ENCODE data around the gene ROBO2.

ROBO2 gene

DNA sequence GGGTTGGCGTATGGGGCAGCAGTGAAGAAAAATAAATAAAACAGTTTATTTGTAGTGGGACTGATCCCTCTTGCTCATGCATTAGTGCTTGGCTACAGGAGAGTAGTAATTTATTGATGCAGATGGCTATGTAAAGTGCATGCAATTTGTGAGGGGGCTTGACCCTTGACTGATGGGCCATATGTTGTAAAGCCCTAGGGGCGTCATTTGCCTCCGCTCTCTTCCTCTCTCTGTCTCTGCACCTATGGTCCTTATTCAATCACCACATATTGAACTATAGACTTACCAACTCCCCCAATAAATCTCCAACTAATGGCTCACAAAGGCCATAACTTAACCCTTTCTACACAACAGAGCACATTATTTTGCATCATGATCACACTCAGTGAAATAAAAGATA, 227.7 kb downstream of the ROBO2 start:
- no peak for DNase-seq

DNA sequence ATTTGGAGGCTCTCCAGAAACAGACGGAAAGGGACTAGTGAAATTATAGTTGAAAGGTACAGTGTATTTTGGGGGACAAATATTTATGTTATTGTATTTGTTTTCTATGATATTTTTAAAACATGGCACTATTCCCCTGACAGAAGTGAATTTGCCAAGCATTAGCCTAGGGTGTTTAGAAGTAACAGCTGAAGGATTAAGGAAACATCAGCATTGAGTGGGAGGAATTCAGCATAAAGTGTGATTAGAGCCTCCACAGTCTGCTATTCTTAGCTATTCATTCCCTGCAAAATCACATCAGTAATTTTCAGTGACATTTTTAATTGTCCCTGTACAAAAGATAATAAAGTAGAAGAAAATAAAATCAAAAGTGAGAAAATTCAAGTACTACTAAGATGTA, 231.4 kb downstream of the ROBO2 start:
- no peak for DNase-seq

DNA sequence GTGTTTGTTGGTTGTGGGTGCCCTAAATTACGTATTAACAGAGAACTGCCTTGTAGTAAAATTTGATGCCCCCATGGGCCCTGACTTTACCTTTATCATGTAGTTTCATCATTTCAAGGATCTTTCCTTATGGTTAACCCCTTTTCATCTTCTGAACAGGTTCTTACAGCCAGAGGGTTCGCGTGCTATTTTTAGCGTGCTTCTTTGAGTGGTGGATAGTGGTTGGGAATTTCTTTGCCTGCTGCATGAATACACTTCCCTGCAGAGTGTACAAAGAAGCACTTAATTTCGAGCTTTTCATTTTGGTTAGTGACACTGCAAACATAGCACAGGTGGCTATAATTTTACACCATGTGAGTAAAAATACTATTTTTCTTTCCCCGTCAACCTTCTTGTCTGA, 231.8 kb downstream of the ROBO2 start:
- DNase-seq = no peak

DNA sequence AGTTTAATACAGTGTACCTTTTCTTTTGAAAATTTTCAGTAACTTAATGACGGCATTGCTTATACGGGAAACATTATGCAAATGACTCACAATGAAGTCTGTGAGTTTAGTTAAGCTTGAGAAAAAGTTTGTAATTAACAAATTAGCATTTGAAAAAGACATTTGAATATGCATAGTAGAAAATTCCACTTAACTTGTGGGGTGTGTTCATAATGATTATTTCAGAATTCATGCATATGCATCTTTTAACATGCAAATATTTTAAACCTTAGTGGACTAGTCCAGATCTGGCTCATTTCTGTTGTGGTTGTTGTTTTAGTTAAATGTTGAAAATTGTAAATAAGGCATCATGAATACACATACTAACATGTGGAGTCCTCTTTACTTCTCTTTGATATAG, 239.4 kb downstream of the ROBO2 start:
- DNase-seq = no peak

DNA sequence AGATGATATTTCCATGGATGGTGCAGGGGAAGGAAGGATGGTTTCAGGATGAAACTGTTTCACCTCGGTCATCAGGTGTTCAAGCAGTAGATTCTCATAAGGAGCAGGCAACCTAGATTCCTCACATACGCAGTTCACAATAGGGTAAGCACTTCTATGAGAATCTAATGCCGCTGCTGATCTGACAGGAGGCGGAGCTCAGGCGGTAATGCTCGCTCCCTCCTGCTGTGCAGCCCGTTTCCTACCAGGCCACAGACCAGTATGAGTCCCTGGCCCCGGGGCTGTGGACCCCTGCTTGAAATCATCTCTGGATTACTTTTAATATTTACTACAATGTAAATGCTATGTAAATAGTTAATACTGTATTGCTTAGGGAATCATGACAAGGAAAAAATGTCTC, 241.8 kb downstream of the ROBO2 start:
- DNase-seq = no peak

DNA sequence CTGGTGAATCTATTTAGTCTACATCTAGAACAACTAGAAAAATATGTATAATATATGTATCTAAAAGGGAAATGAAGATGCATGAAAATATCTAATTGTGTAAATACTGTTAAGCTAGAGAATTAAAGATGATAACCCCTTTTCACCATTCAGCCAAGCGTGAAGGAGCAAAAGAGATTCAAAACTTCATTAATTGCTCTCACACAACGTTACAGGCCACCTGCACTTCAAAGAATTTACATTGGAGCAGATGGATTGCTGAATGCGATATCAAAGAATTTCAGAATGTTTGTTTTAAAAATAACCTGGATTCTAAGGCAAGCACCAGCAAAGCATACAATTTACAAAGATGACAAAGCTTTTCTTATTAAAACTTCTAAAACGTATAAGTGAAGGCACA, 243.2 kb downstream of the ROBO2 start:
- no peak for DNase-seq

DNA sequence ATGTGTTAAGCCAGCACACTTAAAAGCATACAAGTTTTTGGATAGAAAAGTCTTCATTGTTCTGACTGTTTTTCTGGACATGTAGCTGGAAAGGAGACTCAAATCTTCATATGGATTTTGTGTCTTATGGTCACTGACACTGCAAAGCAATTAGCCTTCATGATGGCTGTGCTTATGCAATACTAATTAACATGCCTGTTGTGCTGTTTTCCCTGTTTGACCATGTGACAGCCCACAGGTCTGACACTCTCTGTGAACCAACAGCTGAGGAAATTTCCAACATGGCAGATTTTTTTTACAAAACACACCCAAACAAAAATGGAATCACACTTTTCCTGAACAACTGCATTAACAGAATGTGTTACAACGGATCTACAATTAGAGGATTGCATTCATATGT, 248.4 kb downstream of the ROBO2 start:
- no peak for DNase-seq

DNA sequence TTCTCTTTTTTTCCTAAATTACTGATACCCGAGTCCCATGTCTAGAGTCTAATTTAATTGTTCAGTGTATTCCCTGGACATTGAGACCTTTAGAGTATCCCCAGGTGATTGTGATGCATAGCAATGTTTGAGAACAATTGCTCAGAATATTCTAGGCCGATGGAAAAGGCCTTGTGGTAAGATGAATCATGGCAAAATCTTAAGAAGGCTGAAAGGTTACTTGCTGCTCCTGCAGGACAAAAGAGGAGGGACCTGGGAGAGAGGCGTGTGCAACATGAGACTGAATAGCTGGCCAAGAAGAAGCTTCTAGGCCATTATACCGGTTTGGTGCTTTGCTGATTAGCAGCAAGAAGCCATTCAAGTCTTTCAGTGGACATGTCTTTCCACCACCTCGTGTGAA, 256.6 kb downstream of the ROBO2 start:
- no peak for DNase-seq

DNA sequence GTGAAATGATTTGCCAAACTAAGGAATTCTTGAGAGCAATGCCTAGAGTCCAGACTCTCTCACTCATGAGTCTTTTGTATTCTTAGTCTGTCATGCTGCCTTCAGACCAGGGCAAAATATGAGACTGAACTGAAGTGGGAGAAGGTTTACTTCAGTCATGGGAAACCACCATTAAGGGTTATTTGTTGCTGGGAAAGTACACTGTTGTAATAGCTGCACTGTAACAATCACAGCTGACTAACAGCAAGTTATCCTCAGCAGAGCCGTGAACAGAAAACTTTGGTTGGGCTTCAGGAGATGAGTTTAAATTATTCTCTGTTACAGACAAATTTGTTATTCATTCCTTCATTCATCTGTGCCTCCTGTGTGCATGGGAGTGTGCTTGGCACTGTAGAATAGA, 258.5 kb downstream of the ROBO2 start:
- no peak for DNase-seq

DNA sequence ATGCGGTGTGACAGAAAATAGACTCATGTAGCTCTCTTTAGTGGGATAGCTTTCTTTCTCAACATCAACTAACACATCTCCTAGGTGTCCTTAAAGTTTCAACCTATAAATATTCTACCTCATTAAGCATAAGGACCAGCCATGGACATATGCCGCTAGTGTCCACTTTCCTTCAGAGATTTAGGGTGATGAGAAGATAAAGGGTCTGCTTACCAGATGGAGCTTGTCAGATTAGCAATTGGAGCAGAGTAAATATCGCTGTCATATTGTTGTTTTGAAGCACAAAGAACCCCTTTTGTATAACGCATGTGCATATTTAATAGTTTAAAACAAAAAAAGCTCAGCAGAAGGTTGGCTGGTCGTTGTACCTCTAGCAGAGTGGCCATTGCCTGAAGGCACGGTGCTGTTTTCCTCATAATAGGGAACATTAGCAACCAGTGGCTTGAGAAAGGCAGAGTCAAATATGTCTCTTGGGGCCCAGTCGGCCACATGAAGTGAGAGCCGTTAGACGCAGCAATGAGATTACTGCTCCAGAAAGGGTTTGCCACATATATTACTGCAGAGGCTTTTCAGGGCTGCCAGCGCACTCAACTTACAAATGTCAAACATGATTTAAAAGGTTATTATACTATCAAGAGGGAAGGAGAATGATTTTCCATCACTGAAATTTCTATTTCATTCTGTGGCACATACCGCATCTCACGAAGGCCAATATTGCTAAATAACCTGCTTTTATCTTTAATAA, 264.2 kb downstream of the ROBO2 start:
- DNase-seq = no peak

DNA sequence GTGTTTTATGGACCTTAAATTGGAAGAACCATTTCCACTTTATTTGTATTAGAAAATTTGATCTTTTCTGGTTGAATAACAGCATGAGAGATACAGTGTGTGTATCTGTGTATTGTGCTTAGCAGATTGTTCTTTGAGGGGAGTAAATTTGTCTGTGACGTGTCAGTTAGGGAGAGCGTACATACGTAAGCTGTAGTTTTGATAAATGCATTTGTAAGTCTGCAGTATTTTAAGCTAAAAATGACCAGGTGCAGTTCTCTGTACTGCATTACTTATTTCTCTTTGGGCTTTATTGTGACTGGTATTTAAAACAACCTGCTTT, 264.8 kb downstream of the ROBO2 start:
- DNase-seq = no peak

DNA sequence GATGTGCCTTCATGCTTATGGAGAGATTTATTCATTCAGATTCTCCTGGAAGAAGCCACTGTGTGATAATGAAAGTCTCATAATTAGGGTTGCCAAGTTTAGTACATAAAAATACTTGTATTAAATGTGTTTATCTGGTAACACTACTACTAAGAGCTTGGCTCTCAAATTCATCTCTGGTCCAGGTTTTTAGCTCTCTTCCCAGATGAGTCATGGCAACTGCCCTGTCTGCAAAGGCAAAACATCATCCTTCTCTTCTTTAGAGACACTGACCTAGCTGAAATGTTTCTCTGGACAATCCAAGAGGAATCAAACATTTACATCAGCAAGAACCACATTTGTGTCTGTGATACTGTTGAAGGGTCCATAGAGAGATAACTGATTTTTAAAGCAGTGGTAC, 269.6 kb downstream of the ROBO2 start:
- no peak for DNase-seq

DNA sequence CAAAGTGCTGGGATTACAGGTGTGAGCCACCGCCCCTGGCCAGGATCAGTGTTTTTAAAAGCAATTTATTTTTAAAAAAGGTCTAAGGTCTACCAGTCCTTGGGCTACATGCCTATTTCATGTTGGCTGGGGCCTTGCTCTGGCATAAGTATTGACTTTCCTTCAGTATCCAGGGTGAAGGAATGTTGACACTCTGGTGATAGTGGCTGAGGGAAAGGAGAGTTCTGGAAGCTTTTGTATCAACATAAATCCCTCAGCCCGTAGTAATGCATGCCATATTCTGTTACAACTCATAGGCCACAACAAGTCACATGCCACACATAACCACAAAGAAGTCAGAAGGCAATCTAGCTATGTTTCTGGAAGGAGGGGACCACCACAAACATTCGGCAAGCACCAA, 273.9 kb downstream of the ROBO2 start:
- no peak for DNase-seq

DNA sequence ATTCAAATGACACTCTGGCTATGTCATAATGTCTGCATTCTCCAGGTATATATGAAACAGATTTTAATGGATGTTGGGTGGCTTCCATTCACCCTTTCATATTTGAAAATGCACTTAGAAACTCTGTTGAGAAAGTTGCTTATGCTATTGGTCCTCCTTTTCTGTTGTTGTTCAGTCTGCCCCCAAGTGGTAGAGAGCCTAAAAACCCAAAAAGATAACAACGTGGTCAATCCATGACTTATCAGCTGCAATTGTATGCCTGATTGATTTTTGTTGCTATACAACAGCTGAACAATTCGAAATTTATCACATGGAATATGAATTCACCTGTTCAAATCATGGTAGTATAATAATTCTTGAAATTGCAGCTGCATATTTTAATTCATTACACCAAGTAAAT, 279.8 kb downstream of the ROBO2 start:
- no peak for DNase-seq

DNA sequence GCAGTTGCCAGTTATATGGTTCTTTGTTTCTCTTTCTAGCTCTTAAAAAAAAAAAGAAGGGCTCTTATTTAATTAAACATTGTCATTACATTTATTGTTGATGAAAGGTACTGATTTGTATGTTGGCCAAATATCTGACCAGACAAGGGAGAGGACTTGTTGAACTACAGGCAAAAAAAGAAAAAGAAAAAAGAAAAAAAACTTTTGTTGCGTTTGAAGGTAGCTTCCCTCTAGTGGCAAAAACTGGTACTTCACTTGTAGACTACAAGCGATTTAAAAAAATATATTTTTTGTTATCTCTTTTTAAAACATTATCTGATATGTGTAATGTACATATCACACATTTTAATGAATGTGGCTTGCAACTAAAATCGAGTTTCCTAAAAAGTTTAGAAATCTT, 280.6 kb downstream of the ROBO2 start:
- DNase-seq = peak in 1 of 6 experiments; percentile 4

DNA sequence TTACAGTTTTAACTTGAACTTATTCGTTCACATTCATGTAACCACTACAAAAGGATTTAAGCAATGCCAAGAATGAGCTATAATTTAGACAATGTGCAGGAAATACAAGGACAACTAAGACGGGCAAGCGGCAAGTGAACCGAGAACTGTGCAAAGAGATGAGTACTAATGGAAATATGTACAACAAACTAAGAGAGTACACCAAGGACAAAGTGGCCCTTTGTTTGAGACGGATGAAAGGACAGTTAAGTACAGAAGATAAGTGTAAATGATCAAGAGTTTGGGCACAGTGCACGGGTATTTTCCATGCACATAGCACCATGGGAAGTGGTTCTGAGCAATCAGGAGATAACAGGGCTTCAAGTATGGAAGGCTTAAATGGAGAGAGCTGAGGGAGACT, 281.7 kb downstream of the ROBO2 start:
- DNase-seq = no peak

DNA sequence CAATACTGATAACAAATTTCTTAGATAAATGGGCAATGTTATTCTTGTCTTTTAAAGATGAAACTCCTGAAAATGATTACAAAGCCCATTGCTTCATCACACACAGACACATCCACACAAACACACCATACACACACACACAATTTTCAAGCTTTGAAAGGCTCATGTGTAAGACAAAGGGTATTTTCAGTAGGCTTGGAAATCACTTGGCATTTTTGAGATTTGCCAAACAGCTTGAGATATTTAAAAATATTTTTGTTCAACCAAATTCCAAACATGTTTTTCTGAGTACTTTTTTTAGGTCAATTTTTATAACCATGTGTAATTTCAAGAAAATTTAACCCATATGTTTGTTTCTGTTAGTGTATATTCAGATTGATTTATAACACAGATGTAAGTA, 283.7 kb downstream of the ROBO2 start:
- no peak for DNase-seq

DNA sequence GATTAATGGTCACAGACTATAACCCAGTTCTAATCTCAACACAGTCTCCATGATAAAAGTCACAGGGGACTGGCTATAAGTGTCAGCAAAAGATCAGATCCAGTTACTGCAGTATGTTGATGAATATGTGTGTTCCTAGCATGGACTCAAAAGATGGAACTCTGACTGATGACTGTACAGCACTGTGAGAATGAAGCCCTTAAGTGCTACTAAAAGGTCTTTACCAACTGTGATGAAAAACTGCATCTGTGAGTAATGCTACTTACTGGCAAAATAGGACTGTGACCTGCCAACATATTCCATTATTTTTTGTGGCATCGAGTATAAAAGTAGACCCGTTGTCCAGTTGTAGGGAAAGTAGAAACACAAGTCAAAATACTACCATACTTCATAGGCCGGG, 284.2 kb downstream of the ROBO2 start:
- DNase-seq = no peak

DNA sequence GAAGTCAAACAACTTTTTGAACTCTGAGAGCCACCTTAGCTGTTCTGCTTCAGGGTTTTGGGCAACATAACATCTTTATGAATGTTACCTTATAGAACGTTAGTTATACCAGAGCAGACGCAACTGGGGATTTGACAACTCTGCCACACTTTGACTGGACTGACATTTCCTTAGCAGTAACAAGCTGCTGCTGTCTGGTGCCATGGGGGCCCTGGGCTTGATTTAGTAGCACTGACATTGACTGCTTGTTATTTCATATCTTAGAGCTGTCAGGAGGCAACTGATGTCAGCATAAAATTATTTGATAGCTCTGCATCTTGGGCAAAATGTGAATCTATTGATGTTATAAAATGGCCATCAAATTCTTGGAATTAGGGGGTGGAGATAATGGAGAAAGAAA, 285.4 kb downstream of the ROBO2 start:
- DNase-seq = no peak

DNA sequence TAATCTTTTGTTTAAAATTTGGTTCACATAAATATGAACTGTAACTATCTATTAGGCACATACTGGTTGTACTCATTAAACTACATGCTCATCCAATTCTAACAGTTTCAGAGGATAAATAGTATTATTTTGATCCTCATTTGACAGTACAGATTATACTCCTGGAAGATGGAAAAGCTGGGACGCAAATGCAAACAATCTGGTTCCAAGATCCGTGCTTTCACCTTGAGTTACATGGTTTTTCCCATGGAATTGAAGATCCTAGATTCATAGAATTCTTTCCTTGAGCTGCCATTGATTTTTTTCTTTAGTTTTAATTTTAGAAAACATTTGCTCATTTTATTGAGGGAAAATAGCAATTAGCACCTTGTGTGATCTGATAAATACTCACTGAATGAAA, 285.8 kb downstream of the ROBO2 start:
- no peak for DNase-seq

DNA sequence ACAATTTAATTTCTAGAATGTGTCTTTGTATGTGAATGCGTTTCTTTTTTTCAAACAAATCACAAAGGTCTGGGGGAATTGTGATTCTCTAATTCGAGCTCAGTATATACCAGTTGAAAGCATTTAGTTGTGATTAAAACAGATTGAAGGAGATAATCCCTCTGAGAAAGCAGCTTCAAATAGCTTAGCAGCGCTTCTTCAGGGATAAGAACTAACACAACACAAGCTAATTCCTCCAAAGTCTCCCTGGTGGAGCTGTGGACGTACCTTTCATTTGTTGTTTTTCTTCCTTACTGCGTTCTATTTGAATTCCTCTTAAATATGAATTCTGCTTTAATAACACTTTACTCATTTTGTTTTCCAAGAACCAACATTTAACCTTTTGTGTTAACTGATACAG, 286.7 kb downstream of the ROBO2 start:
- no peak for DNase-seq

DNA sequence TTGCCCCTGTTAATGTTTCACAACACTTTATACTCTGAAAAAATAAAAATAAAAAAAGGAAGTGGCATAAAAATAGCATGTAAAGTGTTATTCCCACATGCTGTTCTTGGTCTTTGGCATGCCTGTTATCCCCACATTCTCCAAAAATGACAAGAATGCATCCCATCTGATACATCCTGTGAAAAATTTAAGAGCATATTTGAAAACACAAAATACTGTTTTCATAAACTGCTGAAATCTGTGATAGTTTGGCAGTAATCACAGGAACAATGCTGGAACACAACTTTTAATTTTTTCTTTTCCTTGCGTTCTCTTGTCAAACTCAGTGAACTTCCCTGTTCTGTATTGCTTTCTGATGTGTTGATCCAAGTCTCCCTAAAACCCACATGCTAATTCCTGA, 288.8 kb downstream of the ROBO2 start:
- no peak for DNase-seq

DNA sequence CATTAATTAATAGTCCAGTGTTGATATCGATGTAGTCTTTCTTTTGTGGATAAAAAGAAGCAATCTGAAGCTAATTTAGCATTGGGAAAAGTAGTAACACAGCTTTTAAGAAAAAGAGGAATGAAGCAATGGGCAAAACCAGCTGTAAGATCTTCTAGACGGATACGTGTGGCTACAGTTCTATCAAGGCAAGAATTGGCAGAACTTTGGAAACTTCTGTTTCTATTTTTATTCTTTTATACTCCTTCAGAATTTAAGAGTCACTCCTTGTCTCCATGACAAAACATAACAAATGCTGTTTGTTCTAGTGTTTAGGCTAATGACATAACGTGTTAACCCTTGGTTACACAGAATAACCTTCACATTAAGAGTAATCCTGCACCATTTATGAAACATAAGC, 289.2 kb downstream of the ROBO2 start:
- DNase-seq = no peak

DNA sequence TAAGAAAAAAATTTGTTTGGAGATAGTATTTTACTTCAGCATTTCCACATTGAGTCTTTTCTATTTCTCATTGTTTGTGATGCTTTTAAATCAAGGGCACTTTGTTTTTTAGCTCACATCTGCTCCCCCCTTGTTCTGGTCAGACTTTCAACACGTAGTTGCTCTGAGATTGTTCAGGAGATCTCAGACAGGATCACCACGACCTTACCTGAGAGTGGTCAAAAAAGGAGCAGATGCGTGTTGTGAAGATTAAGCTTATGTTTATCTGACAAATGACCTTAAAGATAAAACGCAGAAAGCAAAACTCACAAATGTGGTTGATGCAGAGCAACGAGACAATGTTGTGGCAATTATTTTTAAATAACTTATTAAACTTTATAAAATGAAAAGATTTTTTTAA, 298.3 kb downstream of the ROBO2 start:
- DNase-seq = no peak

DNA sequence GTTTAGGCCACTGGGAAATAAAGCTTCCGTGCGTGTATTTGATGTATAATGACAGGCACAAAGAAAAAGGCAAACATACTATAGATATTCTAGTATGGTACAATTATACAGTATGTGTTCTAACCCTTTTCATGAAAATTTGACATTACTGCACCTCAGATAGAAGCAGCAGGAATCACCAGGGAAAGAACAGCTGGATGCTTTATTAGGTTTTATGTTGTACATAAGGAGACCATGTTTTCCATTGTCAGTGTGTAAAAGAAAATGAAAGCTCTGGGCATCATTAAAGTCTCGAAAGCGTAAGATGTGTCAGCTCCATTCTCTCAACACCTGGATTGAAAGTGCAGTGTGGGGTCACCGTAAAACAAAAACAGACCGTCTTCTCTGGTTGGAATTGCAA, 302.1 kb downstream of the ROBO2 start:
- no peak for DNase-seq

DNA sequence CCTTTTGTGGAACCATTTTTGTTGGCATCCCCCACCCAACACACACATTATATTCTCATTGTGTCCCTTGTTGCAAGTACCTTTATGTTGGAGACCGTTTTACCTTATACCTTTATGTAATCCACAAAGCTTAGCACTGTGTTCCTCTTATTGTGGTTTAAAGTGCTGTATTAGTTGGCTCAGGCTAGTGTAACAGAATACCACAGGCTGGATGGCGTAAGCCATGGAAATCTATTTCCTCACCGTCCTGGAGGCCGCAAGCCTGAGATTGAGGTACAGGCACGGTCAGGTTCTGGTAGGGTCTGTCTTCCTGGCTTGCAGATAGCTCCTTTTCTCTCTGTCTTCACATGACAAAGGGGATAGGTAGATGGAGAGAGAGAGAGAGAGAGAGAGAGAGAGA, 302.8 kb downstream of the ROBO2 start:
- no peak for DNase-seq
